Mesothelial cell of epicardium (in vitro differentiated cells): ENCODE data around the gene SOCS4. TPM values are rescaled to one million over a fixed set of nuclear protein-coding genes. Genes with fewer than 3 reads are reported as not detected.

Experiments used
- DNase-seq, 2 experiments: peaks; one replicate each; pipeline ENCODE4 v3.0.0; 2021; ENCODE audit warnings: low spot score in 2 of 2; ENCODE audit not compliant: unreplicated experiment in 2 of 2
- H3K27ac Mint-ChIP-seq: 2 replicates; pipeline ENCODE4 v1.8.0; 2021; ENCODE audit warnings: mixed read lengths
- H3K27me3 Mint-ChIP-seq: 2 replicates; pipeline ENCODE4 v1.8.0; 2021; ENCODE audit warnings: low read depth, mixed read lengths
- H3K36me3 Mint-ChIP-seq: 2 replicates; pipeline ENCODE4 v1.8.0; 2021; ENCODE audit warnings: mixed read lengths
- H3K4me1 Mint-ChIP-seq: 2 replicates; pipeline ENCODE4 v1.8.0; 2021; ENCODE audit warnings: mixed read lengths
- H3K4me3 Mint-ChIP-seq: 2 replicates; pipeline ENCODE4 v1.8.0; 2021; ENCODE audit warnings: mild to moderate bottlenecking, moderate library complexity, mixed read lengths
- H3K9me3 Mint-ChIP-seq: 2 replicates; pipeline ENCODE4 v1.8.0; 2021; ENCODE audit warnings: mixed read lengths
- total RNA-seq: library from RNA; stranded (reverse); gene quantifications from 3 replicates; pipeline ENCODE4 v1.2.1, GENCODE V29; 2021
- TF ChIP-seq, protein P1 (sequence below): fragments of 200-600 bp; sonication (generic); IDR thresholded peaks from one replicate; pipeline ENCODE4 v1.5.0; 2021; ENCODE audit warnings: antibody characterized with exemption; ENCODE audit not compliant: unreplicated experiment

The SOCS4 gene
- total RNA-seq = 20.6 to 22.1 TPM (median 21.6 TPM) in 3 replicates

DNA sequence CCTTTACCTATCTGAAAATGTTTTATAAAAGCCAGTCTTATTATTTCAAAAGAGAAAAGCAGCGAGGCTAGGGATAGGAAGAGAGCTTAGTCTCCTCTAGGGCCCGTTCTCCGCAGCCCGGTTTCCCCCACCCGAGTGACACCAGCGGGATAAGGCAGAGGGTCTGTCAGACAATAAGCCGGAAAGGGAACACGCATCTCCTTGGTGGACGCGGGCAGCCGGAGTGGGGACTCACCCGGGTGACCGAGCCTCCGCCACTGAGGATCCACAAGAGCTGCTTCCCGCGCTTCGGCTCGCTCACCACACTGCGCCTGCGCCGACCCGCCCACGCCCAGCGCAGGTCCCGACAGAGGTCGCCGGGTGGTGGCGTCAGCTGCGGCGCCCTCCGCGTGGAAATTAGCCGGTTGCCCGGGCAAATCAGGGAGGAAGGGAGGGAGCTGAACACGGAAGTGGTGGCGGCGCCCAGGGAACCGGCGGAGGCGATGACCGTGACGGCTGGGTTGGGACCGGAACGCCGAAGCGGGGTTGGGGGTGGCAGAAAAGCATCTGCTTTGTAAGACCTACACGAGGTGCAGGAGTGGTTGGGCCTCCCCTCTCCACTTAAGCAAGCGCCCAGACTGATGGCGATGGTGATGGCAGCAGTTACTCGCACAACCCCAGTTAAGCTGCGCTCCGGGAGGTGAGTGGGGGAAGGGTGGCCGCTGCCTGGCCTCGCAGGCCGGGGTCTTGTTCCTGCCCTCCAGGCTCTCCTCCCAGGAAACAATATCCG lies at the start of gene SOCS4, which contains the start of gene WDHD1:
Gene SOCS4, plus strand, starts transcription at position 444 of the 769 bp plus-strand sequence. CDS start 15,806 bp downstream, outside the sequence.
Gene WDHD1, minus strand, starts transcription at position 307 of the 769 bp plus-strand sequence. CDS start 312 bp downstream, outside the sequence.
- Mint-ChIP-seq H3K9me3 (no peaks in the 10 kb centered on the region), H3K36me3 (peaks cover 1% of the 10 kb centered on the region), H3K4me1 (peaks cover 42% of the 10 kb centered on the region), H3K27ac (peak within 1 kb of the TSS; percentile 86), H3K4me3 (peak within 1 kb of the TSS; percentile 91), H3K27me3 (no peaks in the 10 kb centered on the region)
- TF ChIP-seq, protein P1, sequence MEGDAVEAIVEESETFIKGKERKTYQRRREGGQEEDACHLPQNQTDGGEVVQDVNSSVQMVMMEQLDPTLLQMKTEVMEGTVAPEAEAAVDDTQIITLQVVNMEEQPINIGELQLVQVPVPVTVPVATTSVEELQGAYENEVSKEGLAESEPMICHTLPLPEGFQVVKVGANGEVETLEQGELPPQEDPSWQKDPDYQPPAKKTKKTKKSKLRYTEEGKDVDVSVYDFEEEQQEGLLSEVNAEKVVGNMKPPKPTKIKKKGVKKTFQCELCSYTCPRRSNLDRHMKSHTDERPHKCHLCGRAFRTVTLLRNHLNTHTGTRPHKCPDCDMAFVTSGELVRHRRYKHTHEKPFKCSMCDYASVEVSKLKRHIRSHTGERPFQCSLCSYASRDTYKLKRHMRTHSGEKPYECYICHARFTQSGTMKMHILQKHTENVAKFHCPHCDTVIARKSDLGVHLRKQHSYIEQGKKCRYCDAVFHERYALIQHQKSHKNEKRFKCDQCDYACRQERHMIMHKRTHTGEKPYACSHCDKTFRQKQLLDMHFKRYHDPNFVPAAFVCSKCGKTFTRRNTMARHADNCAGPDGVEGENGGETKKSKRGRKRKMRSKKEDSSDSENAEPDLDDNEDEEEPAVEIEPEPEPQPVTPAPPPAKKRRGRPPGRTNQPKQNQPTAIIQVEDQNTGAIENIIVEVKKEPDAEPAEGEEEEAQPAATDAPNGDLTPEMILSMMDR = no peak
- DNase-seq = peak; percentile 89 to 93

DNA sequence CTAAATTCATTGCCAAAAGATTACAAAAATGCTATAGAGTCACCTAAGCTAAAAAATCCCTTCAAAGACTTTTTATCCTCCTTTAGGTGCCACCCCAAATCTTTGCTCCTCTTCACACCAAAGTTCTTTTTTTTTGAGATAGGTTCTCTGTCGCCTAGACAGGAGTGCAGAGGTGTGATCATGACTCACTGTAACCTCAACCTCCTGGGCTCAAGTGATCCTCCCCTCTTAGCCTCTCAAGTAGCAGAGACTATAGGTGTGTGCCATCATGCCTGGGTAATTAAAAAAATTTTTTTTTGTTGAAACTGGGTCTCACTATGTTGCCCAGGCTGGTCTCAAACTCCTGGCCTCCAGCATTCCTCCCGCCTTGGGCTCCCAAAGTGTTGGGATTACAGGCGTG lies 48.0 kb upstream of the SOCS4 start:
- no peaks in the 10 kb centered on the region for H3K4me1 Mint-ChIP-seq
- H3K27ac Mint-ChIP-seq = no peak overlapping the region
- H3K27me3 Mint-ChIP-seq = no peaks in the 10 kb centered on the region
- H3K9me3 Mint-ChIP-seq = no peaks in the 10 kb centered on the region
- no peaks in the 10 kb centered on the region for H3K36me3 Mint-ChIP-seq
- TF ChIP-seq, protein P1 = no peak
- no peak for DNase-seq
- no peak overlapping the region for H3K4me3 Mint-ChIP-seq

DNA sequence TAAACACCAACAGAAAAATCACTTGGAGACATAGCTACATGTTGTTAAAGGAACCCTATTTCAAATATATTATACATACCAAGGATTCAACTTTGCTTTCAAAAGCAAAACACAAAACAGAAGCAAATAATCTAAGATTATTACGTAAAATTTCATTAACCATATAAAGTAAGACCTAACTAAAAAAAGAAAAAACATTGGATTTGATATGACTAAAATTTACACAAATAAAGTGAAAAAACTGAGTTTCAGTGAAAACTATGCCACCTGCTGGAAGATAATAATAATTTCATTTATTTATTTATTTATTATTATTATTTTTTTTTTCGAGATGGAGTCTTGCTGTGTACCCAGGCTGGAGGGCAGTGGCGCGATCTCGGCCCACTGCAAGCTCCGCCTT lies 45.3 kb upstream of the SOCS4 start:
- no peak for DNase-seq
- Mint-ChIP-seq H3K4me3 (no peak overlapping the region), H3K27ac (no peak overlapping the region), H3K4me1 (no peaks in the 10 kb centered on the region), H3K9me3 (no peaks in the 10 kb centered on the region), H3K27me3 (no peaks in the 10 kb centered on the region), H3K36me3 (peaks cover 15% of the 10 kb centered on the region)
- TF ChIP-seq, protein P1 = peak; percentile 74

DNA sequence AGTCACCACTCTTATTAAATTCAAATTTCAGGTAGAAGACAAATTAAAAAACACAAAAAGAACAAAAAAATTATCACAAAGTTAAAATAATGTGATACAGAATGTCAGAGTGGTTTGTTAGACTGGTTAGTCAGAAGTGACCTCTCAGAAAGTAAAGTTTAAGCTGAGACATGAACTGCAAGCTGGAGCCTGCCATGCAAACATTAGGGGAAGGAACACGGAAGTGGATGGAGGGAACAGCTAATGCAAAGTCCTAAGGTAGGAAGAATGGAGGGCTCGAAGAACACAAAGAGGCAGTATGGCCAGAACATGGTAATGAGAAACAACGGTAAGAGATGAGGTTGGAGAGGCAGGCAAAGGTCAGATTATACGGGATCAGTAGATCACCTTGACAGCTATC lies 41.9 kb upstream of the SOCS4 start:
- H3K4me1 Mint-ChIP-seq = no peaks in the 10 kb centered on the region
- no peaks in the 10 kb centered on the region for H3K27me3 Mint-ChIP-seq
- DNase-seq = no peak
- no peak overlapping the region for H3K27ac Mint-ChIP-seq
- H3K9me3 Mint-ChIP-seq = no peaks in the 10 kb centered on the region
- no peak overlapping the region for H3K4me3 Mint-ChIP-seq
- TF ChIP-seq, protein P1 = no peak
- peaks cover 22% of the 10 kb centered on the region for H3K36me3 Mint-ChIP-seq

DNA sequence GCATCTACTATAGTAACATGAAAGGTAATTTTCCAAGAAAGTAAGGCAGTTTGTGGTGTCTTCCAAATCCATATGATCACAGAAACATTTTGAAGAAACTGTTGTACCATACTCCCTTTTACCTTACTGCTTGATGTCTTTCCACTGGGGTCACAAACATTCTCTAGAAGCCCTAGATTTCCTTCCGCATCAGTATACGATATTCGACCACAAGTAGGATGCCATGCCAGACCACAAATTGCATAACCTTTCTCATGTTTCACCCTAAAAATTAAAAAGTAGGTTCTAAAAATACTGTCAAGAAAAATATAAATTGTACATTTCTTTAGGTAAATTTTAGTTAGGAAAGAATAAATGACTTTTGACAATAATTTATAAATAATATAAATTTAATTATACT lies 26.7 kb upstream of the SOCS4 start:
- Mint-ChIP-seq H3K4me3 (no peak overlapping the region), H3K27ac (no peak overlapping the region), H3K9me3 (no peaks in the 10 kb centered on the region), H3K27me3 (no peaks in the 10 kb centered on the region), H3K4me1 (no peaks in the 10 kb centered on the region), H3K36me3 (peaks cover 15% of the 10 kb centered on the region)
- DNase-seq = no peak
- TF ChIP-seq, protein P1 = no peak
